Dermis microvascular lymphatic vessel endothelial cell (primary cell): ENCODE measurements around the gene ADAMTS7. TPM values are rescaled to one million over a fixed set of nuclear protein-coding genes. Genes with fewer than 3 reads are reported as not detected.
"Not testable (repeated sequence)": the region's sequence is repeated elsewhere in the genome, so short reads cannot be mapped to it uniquely, and the experiment has no call there.

Source experiments
- DNase-seq, 2 donors: peaks; one replicate each; pipeline versions ENCODE4 v3.0.0 to v3.0.0-alpha.2; 2010; ENCODE audit warnings: low read depth in 2 of 2
- total RNA-seq: library from RNA; depleted of rRNA; stranded (reverse); fragments of >200 nt; gene quantifications from 2 replicates; pipeline ENCODE4 v1.2.1, GENCODE V29; 2014

The ADAMTS7 gene, protein sequence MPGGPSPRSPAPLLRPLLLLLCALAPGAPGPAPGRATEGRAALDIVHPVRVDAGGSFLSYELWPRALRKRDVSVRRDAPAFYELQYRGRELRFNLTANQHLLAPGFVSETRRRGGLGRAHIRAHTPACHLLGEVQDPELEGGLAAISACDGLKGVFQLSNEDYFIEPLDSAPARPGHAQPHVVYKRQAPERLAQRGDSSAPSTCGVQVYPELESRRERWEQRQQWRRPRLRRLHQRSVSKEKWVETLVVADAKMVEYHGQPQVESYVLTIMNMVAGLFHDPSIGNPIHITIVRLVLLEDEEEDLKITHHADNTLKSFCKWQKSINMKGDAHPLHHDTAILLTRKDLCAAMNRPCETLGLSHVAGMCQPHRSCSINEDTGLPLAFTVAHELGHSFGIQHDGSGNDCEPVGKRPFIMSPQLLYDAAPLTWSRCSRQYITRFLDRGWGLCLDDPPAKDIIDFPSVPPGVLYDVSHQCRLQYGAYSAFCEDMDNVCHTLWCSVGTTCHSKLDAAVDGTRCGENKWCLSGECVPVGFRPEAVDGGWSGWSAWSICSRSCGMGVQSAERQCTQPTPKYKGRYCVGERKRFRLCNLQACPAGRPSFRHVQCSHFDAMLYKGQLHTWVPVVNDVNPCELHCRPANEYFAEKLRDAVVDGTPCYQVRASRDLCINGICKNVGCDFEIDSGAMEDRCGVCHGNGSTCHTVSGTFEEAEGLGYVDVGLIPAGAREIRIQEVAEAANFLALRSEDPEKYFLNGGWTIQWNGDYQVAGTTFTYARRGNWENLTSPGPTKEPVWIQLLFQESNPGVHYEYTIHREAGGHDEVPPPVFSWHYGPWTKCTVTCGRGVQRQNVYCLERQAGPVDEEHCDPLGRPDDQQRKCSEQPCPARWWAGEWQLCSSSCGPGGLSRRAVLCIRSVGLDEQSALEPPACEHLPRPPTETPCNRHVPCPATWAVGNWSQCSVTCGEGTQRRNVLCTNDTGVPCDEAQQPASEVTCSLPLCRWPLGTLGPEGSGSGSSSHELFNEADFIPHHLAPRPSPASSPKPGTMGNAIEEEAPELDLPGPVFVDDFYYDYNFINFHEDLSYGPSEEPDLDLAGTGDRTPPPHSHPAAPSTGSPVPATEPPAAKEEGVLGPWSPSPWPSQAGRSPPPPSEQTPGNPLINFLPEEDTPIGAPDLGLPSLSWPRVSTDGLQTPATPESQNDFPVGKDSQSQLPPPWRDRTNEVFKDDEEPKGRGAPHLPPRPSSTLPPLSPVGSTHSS (N-terminal part only)
- total RNA-seq = 6.5 and 8.1 TPM in 2 replicates

DNA sequence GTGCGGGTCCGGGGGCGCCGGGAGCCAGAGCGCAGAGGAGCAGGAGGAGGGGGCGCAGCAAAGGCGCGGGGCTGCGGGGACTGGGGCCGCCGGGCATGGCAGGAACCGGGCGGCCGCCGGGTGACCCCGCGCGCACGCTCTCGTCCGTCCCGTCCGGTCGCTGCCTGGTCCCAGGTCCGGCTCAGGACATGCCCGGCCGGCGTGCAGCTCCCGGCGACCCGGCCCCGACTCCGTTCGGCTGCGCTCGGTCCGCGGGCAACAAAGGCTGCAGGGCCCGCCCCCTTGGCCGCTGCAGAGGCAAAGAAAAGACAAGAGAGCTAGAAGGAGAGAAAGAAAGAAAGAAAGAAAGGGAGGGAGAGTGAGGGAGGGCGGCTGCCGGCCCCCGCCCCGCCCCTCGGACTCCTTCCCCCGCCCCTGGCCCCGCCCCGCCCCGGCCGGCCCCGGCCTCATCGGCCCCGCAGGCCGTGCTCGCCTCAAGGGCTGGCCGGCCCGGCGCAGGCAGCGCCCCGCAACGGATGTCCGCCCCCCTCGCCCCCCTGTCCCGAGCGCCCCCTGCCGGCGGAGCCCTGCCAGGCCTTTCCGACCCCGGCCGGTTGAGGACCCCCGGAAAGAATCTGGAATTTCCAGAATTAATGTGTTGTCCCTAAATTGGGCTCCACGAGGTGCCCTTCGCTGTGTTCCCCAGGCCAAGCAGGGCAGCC, at the start of gene ADAMTS7:
ADAMTS7 (minus strand) TSS at position 341 of the 701 bp plus-strand sequence; CDS start at position 97, 244 bp downstream.
- DNase-seq = peak in 1 of 2 donors; percentile 80

GRCh38 chr15:78859971-78860719, 48.9 kb upstream of the ADAMTS7 start:
- peak; percentile 61 to 66 for DNase-seq

DNA sequence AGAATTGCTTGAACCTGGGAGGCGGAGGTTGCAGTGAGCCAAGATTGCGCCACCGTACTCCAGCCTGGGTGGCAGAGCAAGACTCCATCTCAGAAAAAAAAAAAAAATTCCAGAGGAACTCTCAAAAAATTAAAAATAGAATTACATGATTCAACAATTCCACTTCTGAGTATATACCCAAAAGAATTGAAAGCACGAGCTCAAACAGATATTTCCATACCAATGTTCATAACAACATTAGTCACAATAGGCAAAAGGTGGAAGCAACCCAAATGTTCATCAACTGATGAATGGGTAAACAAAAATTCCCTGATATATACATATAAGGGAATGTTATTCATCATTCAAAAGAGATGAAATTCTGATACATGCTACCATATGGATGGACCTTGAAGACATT, 44.5 kb upstream of the ADAMTS7 start:
- DNase-seq = no peak

- DNase-seq = no peak
Measured at GRCh38 chr15:78854833-78855372, 43.6 kb upstream of the ADAMTS7 start.

DNA sequence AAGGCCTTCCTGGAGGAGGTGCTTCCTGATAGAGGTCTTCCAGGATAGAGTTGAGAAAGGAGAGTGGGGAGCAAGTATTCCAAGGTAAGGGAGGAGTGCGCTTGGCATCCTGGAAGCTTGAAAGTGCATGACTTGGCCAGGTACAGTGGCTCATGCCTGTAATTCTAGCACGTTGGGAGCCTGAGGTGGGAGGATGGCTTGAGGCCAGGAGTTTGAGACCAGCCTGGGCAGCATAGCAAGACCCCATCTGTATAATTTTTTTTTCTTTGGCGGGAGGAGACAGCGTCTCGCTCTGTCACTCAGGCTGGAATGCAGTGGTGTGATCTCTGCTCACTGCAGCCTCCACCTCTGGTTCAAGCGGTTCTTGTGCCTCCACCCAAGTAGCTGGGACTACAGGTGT, 42.2 kb upstream of the ADAMTS7 start:
- DNase-seq = no peak

GRCh38 chr15:78850941-78851755, 39.9 kb upstream of the ADAMTS7 start:
- DNase-seq = no peak

GRCh38 chr15:78850352-78850751, 39.1 kb upstream of the ADAMTS7 start:
- DNase-seq = no peak

DNA sequence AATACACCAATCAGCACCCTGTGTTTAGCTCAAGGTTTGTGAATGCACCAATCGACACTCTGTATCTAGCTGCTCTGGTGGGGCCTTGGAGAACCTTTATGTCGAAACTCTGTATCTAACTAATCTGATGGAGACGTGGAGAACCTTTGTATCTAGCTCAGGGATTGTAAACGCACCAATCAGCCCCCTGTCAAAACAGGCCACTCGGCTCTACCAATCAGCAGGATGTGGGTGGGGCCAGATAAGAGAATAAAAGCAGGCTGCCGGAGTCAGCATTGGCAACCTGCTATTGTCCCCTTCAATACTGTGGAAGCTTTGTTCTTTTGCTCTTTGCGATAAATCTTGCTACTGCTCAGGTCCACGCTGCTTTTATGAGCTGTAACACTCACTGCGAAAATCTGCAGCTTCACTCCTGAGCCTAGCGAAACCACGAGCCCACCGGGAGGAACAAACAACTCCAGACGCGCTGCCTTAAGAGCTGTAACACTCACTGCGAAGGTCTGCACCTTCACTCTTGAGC, 36.2 kb upstream of the ADAMTS7 start:
- DNase-seq = not testable (repeated sequence)

DNA sequence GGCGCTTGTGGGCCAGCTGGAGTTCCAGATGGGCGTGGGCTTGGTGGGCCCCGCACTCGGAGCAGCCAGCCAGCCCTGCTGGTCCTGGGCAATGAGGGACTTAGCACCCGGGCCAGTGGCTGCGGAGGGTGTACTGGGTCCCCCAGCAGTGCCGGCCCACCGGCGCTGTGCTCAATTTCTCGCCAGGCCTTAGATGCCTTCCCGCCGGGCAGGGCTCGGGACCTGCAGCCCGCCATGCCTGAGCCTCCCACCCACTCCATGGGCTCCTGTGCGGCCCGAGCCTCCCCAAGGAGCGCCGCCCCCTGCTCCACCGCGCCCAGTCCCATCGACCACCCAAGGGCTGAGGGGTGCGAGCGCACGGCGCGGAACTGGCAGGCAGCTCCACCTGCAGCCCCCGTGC, 35.6 kb upstream of the ADAMTS7 start:
- not testable (repeated sequence) for DNase-seq

DNA sequence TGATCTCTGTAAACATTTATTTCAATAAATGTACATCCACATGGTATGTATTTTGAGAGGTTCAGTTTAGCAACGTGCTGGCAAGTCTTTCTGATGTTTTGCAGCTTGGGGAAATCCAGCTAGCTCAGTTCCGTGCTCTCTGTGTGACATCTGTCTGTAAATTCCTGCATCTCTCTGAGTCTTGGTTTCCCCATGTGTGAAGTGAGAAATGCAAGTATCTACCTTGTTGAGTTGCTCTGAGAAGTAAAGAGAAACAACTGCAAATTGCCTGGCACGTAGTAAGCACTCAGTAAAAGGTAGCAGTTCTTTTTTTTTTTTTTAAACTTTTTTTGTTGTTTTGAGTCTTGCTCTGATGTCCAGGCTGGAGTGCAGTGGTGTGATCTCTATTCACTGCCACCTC, 31.3 kb upstream of the ADAMTS7 start:
- DNase-seq = no peak

- DNase-seq = no peak
Measured at GRCh38 chr15:78841891-78842290, 30.6 kb upstream of the ADAMTS7 start.

GRCh38 chr15:78841376-78841706, 30.1 kb upstream of the ADAMTS7 start:
- no peak for DNase-seq

GRCh38 chr15:78840661-78841375, 29.6 kb upstream of the ADAMTS7 start:
- DNase-seq = no peak

GRCh38 chr15:78839151-78839550, 27.9 kb upstream of the ADAMTS7 start:
- not testable (repeated sequence) for DNase-seq

- no peak for DNase-seq
Measured at GRCh38 chr15:78838489-78838888, 27.2 kb upstream of the ADAMTS7 start.

- DNase-seq = no peak
Measured at GRCh38 chr15:78837543-78837942, 26.3 kb upstream of the ADAMTS7 start.

DNA sequence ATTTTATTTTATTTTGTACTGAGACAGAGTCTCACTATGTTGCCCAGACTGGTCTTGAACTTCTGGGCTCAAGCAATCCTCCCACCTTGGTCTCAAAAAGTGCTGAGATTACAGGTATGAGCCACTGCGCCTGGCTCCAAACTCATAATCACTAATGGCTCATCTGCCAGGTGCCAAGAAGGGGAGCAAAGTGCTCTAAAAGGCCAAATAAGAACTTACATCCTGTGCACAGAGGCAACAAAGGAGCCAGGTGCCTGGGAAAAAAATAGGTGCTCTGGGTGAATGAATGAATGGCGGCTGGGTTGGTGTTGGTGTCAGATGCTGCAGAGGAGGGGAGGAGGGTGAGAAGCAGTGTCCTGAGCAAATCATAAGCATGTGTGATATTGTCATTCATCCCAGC, 25.9 kb upstream of the ADAMTS7 start:
- no peak for DNase-seq

DNA sequence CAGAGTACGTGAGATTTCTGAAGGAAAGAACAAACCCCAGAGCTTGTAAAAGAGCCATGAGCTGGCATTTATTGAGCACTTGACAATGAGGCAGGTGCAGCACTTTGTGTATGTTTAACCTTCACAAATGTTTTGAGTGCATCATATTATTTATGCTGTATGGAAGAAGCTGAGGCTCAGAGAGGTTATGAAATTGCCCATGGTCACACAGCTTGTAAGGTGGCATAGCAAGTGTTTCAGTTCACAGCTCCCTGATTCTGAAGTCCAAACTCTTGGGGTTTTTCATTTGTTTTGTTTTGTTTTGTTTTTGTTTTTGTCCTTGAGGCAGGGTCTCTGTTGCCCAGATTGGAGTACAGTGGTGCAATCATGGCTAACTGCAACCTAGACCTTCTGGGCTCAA, 25.1 kb upstream of the ADAMTS7 start:
- DNase-seq = no peak
